Coronary artery (tissue), 2 donors: ENCODE data around the gene FRS3.

Experiments
- DNase-seq: peaks from one replicate; pipeline ENCODE4 v3.0.0-alpha.2; 2017; ENCODE audit warnings: low spot score
- H3K27ac ChIP-seq, 2 donors: fragments of 200-600 bp; sonication (generic); one replicate each; pipeline ENCODE4 v1.5.1; 2016 to 2019
- H3K4me3 ChIP-seq: fragments of 200-600 bp; sonication (generic); 2 replicates; pipeline ENCODE4 v1.5.1; 2016; ENCODE audit warnings: mild to moderate bottlenecking, moderate library complexity
- CTCF ChIP-seq: fragments of 200-600 bp; sonication (generic); IDR thresholded peaks from one replicate; pipeline ENCODE4 v1.5.1; 2019; ENCODE audit warnings: antibody characterized with exemption

The FRS3 gene

GRCh38 chr6:41730531-41731436 is 48.9 kb downstream of the FRS3 start:
- Histone ChIP-seq H3K27ac (no peak overlapping the region), H3K4me3 (no peak overlapping the region)
- DNase-seq = no peak
- no peak for TF ChIP-seq CTCF

- no peak for DNase-seq
- no peak for TF ChIP-seq CTCF
- Histone ChIP-seq H3K27ac (no peak overlapping the region), H3K4me3 (no peak overlapping the region)
These were observed 50.1 kb downstream of the FRS3 start for GRCh38 chr6:41729624-41730023.

- no peak for DNase-seq
- H3K4me3 ChIP-seq = no peak overlapping the region
- no peak for TF ChIP-seq CTCF
- no peak overlapping the region for H3K27ac ChIP-seq
These were observed 50.7 kb downstream of the FRS3 start for GRCh38 chr6:41728954-41729353.

- DNase-seq = no peak
- no peak for TF ChIP-seq CTCF
- Histone ChIP-seq H3K4me3 (no peak overlapping the region), H3K27ac (no peak overlapping the region)
These were observed 51.4 kb downstream of the FRS3 start for GRCh38 chr6:41728073-41728936.

GRCh38 chr6:41727705-41728072 is 52.0 kb downstream of the FRS3 start:
- no peak for DNase-seq
- H3K4me3 ChIP-seq = no peak overlapping the region
- TF ChIP-seq CTCF = no peak
- H3K27ac ChIP-seq = no peak overlapping the region

- Histone ChIP-seq H3K27ac (no peak overlapping the region), H3K4me3 (no peak overlapping the region)
- no peak for DNase-seq
- no peak for TF ChIP-seq CTCF
These were observed 52.8 kb downstream of the FRS3 start for GRCh38 chr6:41726876-41727275.
